ENCODE results near the gene CDIPT. TPM values are rescaled to one million over a fixed set of nuclear protein-coding genes. Genes with fewer than 3 reads are reported as not detected.
A peak's percentile ranks its signal among the peaks of the same experiment; 100 is the strongest.

Gene CDIPT
- total and polyA plus RNA-seq, 2 of the 13 experiments (the other 11 are each of a cell fraction or from before 2014, with no cell fraction given): 54.9 to 97.5 TPM

DNA sequence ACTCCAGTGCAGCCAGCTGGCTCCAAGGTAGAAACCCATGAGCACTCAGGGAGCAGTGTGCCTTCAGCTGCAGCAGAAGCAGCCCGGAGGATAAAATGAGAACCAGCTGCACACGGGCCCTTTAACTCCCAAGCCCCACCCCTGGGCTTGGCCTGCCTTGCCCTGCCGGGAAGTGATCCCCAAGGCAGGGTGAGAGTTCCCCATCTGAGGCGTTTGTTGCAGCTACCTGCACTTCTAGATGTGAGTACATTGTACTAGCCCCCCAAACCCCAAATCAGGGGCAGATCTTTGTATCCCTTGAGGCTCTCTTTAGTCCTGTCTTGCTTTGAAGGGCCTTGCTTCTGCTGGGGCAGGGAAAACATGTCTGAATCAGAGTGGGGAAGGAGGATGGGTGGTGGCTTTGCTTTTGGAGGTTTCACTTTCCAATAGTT lies 42.7 kb downstream of the CDIPT start, which contains the start of gene MVP (continued):
- TF ChIP-seq PITX1 (CRISPR knock-in tag; IDR thresholded peaks at IDR 0.05) (0 out of 2 replicates have a peak, but pooled peaks have one; percentile 3), ZNF333 (CRISPR knock-in tag; IDR thresholded peaks at IDR 0.05; ENCODE audit: borderline replicate concordance) (no peak), RARA (CRISPR knock-in tag; IDR thresholded peaks at IDR 0.05) (no peak), TSC22D2 (CRISPR knock-in tag; IDR thresholded peaks at IDR 0.05; ENCODE audit: borderline replicate concordance) (0 out of 2 replicates have a peak, but pooled peaks have one; percentile 28), ZBTB2 (CRISPR knock-in tag; IDR thresholded peaks at IDR 0.05; ENCODE audit: low read depth) (no peak; the same call in 1 of the 2 replicates), ZNF562 (CRISPR knock-in tag; IDR thresholded peaks at IDR 0.05; ENCODE audit: borderline replicate concordance) (no peak), ATF7-NPFF (CRISPR knock-in tag; IDR thresholded peaks at IDR 0.05; ENCODE audit: low read depth) (no peak; the same call in 1 of the 2 replicates), ARNT (IDR thresholded peaks at IDR 0.05) (no peak), AHDC1 (CRISPR knock-in tag; IDR thresholded peaks at IDR 0.05; ENCODE audit: borderline replicate concordance) (no peak), SSRP1 (CRISPR knock-in tag; IDR thresholded peaks at IDR 0.05) (peak; percentile 86; the same call in 1 of the 2 replicates), ZZZ3 (CRISPR knock-in tag; IDR thresholded peaks at IDR 0.05; ENCODE audit: borderline replicate concordance) (no peak)
- TF ChIP-seq, protein P1, sequence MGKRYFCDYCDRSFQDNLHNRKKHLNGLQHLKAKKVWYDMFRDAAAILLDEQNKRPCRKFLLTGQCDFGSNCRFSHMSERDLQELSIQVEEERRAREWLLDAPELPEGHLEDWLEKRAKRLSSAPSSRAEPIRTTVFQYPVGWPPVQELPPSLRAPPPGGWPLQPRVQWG (CRISPR knock-in tag; IDR thresholded peaks at IDR 0.05; ENCODE audit: borderline replicate concordance, low read depth): no peak
- TF ChIP-seq, protein P2, sequence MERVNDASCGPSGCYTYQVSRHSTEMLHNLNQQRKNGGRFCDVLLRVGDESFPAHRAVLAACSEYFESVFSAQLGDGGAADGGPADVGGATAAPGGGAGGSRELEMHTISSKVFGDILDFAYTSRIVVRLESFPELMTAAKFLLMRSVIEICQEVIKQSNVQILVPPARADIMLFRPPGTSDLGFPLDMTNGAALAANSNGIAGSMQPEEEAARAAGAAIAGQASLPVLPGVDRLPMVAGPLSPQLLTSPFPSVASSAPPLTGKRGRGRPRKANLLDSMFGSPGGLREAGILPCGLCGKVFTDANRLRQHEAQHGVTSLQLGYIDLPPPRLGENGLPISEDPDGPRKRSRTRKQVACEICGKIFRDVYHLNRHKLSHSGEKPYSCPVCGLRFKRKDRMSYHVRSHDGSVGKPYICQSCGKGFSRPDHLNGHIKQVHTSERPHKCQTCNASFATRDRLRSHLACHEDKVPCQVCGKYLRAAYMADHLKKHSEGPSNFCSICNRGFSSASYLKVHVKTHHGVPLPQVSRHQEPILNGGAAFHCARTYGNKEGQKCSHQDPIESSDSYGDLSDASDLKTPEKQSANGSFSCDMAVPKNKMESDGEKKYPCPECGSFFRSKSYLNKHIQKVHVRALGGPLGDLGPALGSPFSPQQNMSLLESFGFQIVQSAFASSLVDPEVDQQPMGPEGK (CRISPR knock-in tag; IDR thresholded peaks at IDR 0.05): peak; percentile 54
- TF ChIP-seq, protein P3, sequence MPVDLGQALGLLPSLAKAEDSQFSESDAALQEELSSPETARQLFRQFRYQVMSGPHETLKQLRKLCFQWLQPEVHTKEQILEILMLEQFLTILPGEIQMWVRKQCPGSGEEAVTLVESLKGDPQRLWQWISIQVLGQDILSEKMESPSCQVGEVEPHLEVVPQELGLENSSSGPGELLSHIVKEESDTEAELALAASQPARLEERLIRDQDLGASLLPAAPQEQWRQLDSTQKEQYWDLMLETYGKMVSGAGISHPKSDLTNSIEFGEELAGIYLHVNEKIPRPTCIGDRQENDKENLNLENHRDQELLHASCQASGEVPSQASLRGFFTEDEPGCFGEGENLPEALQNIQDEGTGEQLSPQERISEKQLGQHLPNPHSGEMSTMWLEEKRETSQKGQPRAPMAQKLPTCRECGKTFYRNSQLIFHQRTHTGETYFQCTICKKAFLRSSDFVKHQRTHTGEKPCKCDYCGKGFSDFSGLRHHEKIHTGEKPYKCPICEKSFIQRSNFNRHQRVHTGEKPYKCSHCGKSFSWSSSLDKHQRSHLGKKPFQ (CRISPR knock-in tag; IDR thresholded peaks at IDR 0.05; ENCODE audit: insufficient replicate concordance): no peak
